Measurements from ENCODE around the gene MAP4.

The MAP4 gene

DNA sequence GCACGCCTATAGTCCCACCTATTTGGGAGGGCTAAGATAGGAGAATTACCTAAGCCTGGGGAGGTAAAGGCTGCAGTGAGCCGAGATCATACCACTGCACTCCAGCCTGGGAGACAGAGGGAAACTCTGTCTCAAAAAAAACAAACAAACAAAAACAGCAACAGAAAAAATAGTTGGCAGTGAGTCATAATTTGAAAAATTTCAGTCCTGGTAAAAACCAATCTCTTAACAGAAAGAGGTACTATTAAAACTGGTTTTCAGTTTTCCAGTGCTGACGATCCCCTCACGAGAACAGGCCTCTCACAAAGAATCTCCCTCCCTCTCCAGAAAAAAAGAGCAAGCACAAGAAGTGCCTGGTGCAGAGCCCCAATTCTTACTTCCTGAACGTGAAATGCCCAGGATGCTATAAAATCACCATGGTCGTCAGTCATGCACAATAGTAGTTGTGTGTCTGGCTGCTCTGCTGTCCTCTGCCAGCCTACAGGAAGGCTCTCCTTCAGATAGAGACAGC lies 22.8 kb upstream of the MAP4 start:
- no peaks in the 10 kb centered on the region for H3K27me3 ChIP-seq (ENCODE audit: control insufficient read depth, insufficient read depth, low read length, poor library complexity, severe bottlenecking)
- H3K36me3 ChIP-seq (ENCODE audit: control insufficient read depth, insufficient read depth, low read length), result no peaks in the 10 kb centered on the region
- WGBS, 2 experiments, result 64 to 74% methylated on average over 6 of the region's 6 CpGs
- H3K27ac ChIP-seq (ENCODE audit: insufficient read depth, low read depth, low read length, poor library complexity, severe bottlenecking), result peak overlapping the region; percentile 93
- H3K9me3 ChIP-seq (ENCODE audit: control insufficient read depth, low read length), result no peaks in the 10 kb centered on the region
- peaks cover 16% of the 10 kb centered on the region for H3K4me1 ChIP-seq (ENCODE audit: control insufficient read depth, insufficient read depth, low read length)
- no peak overlapping the region for H3K4me3 ChIP-seq (ENCODE audit: insufficient read depth, low read depth, low read length)

- H3K9me3 ChIP-seq (ENCODE audit: control insufficient read depth, low read length), result no peaks in the 10 kb centered on the region
- H3K27ac ChIP-seq (ENCODE audit: insufficient read depth, low read depth, low read length, poor library complexity, severe bottlenecking), result peak overlapping the region; percentile 8
- WGBS, 2 experiments, result 49 to 59% methylated on average over 2 of the region's 2 CpGs
- H3K4me3 ChIP-seq (ENCODE audit: insufficient read depth, low read depth, low read length), result no peak overlapping the region
- no peaks in the 10 kb centered on the region for H3K36me3 ChIP-seq (ENCODE audit: control insufficient read depth, insufficient read depth, low read length)
- no peaks in the 10 kb centered on the region for H3K27me3 ChIP-seq (ENCODE audit: control insufficient read depth, insufficient read depth, low read length, poor library complexity, severe bottlenecking)
- H3K4me1 ChIP-seq (ENCODE audit: control insufficient read depth, insufficient read depth, low read length), result peaks cover 8% of the 10 kb centered on the region
Observed at GRCh38 chr3:48034000-48034516, 17.8 kb upstream of the MAP4 start.

GRCh38 chr3:48030188-48030587 lies 14.0 kb upstream of the MAP4 start:
- H3K4me1 ChIP-seq (ENCODE audit: control insufficient read depth, insufficient read depth, low read length), result peaks cover 4% of the 10 kb centered on the region
- no peak overlapping the region for H3K27ac ChIP-seq (ENCODE audit: insufficient read depth, low read depth, low read length, poor library complexity, severe bottlenecking)
- no peaks in the 10 kb centered on the region for H3K9me3 ChIP-seq (ENCODE audit: control insufficient read depth, low read length)
- WGBS, 2 experiments, result 91 to 99% methylated on average over 3 of the region's 3 CpGs
- no peak overlapping the region for H3K4me3 ChIP-seq (ENCODE audit: insufficient read depth, low read depth, low read length)
- no peaks in the 10 kb centered on the region for H3K27me3 ChIP-seq (ENCODE audit: control insufficient read depth, insufficient read depth, low read length, poor library complexity, severe bottlenecking)
- no peaks in the 10 kb centered on the region for H3K36me3 ChIP-seq (ENCODE audit: control insufficient read depth, insufficient read depth, low read length)

DNA sequence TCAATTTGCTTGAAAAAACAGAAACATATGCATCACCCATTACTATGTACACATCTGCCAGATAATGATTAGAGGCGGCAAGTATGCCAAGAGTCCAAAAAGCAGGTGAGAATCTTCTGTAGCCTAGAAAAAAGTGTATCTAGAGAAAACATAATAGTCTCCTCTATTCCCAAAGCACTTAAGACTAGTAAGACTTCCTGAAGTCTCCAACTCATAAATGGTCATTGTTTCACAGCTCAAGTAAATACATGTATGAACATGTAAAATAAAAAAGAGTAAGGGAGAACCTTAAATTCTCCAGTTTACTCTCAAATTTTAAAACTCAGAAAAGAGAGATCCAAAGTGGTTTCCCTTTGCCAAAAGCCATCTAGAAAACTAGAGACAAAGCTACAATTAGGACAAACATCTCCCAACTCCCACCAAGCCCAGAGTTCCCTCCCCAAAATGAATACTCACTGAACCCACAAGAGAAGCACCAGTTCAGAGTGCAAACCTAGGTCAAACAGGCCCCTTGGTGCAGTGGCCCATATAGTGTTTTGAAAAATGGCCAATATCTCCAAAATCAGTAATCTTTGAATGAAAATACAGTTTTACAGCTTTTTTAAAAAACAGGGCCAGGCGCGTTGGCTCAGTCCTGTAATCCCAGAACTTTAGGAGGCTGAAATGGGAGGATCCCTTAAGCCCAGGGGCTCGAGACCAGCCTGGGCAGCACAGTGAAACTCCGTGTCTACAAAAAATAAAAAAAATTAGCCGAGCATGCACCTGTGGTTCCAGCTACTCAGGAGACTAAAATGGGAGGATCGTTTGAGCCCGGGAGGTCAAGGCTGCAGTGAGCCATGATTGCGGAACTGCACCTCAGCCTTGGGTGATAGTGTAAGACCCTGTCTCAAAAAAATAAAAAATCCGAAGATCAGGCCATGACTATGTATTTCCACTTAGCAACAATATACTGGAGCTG lies 11.0 kb upstream of the MAP4 start:
- no peaks in the 10 kb centered on the region for H3K36me3 ChIP-seq (ENCODE audit: control insufficient read depth, insufficient read depth, low read length)
- H3K27me3 ChIP-seq (ENCODE audit: control insufficient read depth, insufficient read depth, low read length, poor library complexity, severe bottlenecking), result no peaks in the 10 kb centered on the region
- H3K9me3 ChIP-seq (ENCODE audit: control insufficient read depth, low read length), result no peaks in the 10 kb centered on the region
- H3K4me1 ChIP-seq (ENCODE audit: control insufficient read depth, insufficient read depth, low read length), result peaks cover 6% of the 10 kb centered on the region
- H3K4me3 ChIP-seq (ENCODE audit: insufficient read depth, low read depth, low read length), result no peak overlapping the region
- H3K27ac ChIP-seq (ENCODE audit: insufficient read depth, low read depth, low read length, poor library complexity, severe bottlenecking), result no peak overlapping the region
- 84% methylated on average over 9 to 10 of the region's 10 CpGs for WGBS, 2 experiments

DNA sequence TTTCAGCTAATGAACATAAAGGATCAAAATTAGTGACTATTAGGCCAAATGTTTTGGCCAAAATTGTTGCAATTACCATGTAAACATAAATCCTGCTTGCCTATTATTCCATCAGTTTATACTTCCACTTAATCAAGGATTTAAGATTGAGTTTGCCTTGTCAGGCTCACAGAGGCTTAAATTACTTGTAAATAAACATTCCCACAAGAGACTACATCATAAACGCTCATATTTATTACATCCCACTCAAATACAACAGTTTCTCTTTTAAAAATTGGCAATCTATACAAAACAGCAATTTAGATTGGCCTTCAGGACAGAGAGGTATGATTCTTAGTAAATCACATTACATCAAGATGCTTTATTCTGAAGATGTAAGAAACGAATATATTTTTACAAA lies 9.9 kb upstream of the MAP4 start:
- H3K27ac ChIP-seq (ENCODE audit: insufficient read depth, low read depth, low read length, poor library complexity, severe bottlenecking), result no peak overlapping the region
- peaks cover 6% of the 10 kb centered on the region for H3K4me1 ChIP-seq (ENCODE audit: control insufficient read depth, insufficient read depth, low read length)
- H3K27me3 ChIP-seq (ENCODE audit: control insufficient read depth, insufficient read depth, low read length, poor library complexity, severe bottlenecking), result no peaks in the 10 kb centered on the region
- no peak overlapping the region for H3K4me3 ChIP-seq (ENCODE audit: insufficient read depth, low read depth, low read length)
- no peaks in the 10 kb centered on the region for H3K36me3 ChIP-seq (ENCODE audit: control insufficient read depth, insufficient read depth, low read length)
- 92 to 100% methylated on average over 1 of the region's 2 CpGs for WGBS, 2 experiments
- no peaks in the 10 kb centered on the region for H3K9me3 ChIP-seq (ENCODE audit: control insufficient read depth, low read length)

GRCh38 chr3:48024401-48024800 lies 8.2 kb upstream of the MAP4 start:
- Histone ChIP-seq H3K27ac (ENCODE audit: insufficient read depth, low read depth, low read length, poor library complexity, severe bottlenecking) (no peak overlapping the region), H3K36me3 (ENCODE audit: control insufficient read depth, insufficient read depth, low read length) (no peaks in the 10 kb centered on the region), H3K4me1 (ENCODE audit: control insufficient read depth, insufficient read depth, low read length) (peaks cover 6% of the 10 kb centered on the region), H3K4me3 (ENCODE audit: insufficient read depth, low read depth, low read length) (no peak overlapping the region), H3K27me3 (ENCODE audit: control insufficient read depth, insufficient read depth, low read length, poor library complexity, severe bottlenecking) (no peaks in the 10 kb centered on the region), H3K9me3 (ENCODE audit: control insufficient read depth, low read length) (no peaks in the 10 kb centered on the region)
- WGBS, 2 experiments, result 88% methylated on average over 1 of the region's 1 CpG; no CpG with 5 or more reads in 1 of the 2 experiments

GRCh38 chr3:48023377-48023776 lies 7.2 kb upstream of the MAP4 start:
- WGBS, 2 experiments, result 81 to 97% methylated on average over 1 of the region's 1 CpG
- no peaks in the 10 kb centered on the region for H3K9me3 ChIP-seq (ENCODE audit: control insufficient read depth, low read length)
- no peak overlapping the region for H3K4me3 ChIP-seq (ENCODE audit: insufficient read depth, low read depth, low read length)
- H3K36me3 ChIP-seq (ENCODE audit: control insufficient read depth, insufficient read depth, low read length), result no peaks in the 10 kb centered on the region
- no peaks in the 10 kb centered on the region for H3K27me3 ChIP-seq (ENCODE audit: control insufficient read depth, insufficient read depth, low read length, poor library complexity, severe bottlenecking)
- H3K27ac ChIP-seq (ENCODE audit: insufficient read depth, low read depth, low read length, poor library complexity, severe bottlenecking), result no peak overlapping the region
- H3K4me1 ChIP-seq (ENCODE audit: control insufficient read depth, insufficient read depth, low read length), result peaks cover 6% of the 10 kb centered on the region

GRCh38 chr3:48022178-48022577 lies 6.0 kb upstream of the MAP4 start:
- 79 to 85% methylated on average over 3 to 4 of the region's 4 CpGs for WGBS, 2 experiments
- Histone ChIP-seq H3K4me1 (ENCODE audit: control insufficient read depth, insufficient read depth, low read length) (peaks cover 6% of the 10 kb centered on the region), H3K27ac (ENCODE audit: insufficient read depth, low read depth, low read length, poor library complexity, severe bottlenecking) (no peak overlapping the region), H3K27me3 (ENCODE audit: control insufficient read depth, insufficient read depth, low read length, poor library complexity, severe bottlenecking) (no peaks in the 10 kb centered on the region), H3K4me3 (ENCODE audit: insufficient read depth, low read depth, low read length) (no peak overlapping the region), H3K36me3 (ENCODE audit: control insufficient read depth, insufficient read depth, low read length) (no peaks in the 10 kb centered on the region), H3K9me3 (ENCODE audit: control insufficient read depth, low read length) (no peaks in the 10 kb centered on the region)

GRCh38 chr3:48018841-48019240 lies 2.6 kb upstream of the MAP4 start:
- WGBS, 2 experiments, result 92 to 98% methylated on average over 3 of the region's 3 CpGs
- Histone ChIP-seq H3K4me1 (ENCODE audit: control insufficient read depth, insufficient read depth, low read length) (peaks cover 6% of the 10 kb centered on the region), H3K4me3 (ENCODE audit: insufficient read depth, low read depth, low read length) (no peak overlapping the region), H3K9me3 (ENCODE audit: control insufficient read depth, low read length) (no peaks in the 10 kb centered on the region), H3K27me3 (ENCODE audit: control insufficient read depth, insufficient read depth, low read length, poor library complexity, severe bottlenecking) (no peaks in the 10 kb centered on the region), H3K36me3 (ENCODE audit: control insufficient read depth, insufficient read depth, low read length) (no peaks in the 10 kb centered on the region), H3K27ac (ENCODE audit: insufficient read depth, low read depth, low read length, poor library complexity, severe bottlenecking) (no peak overlapping the region)

DNA sequence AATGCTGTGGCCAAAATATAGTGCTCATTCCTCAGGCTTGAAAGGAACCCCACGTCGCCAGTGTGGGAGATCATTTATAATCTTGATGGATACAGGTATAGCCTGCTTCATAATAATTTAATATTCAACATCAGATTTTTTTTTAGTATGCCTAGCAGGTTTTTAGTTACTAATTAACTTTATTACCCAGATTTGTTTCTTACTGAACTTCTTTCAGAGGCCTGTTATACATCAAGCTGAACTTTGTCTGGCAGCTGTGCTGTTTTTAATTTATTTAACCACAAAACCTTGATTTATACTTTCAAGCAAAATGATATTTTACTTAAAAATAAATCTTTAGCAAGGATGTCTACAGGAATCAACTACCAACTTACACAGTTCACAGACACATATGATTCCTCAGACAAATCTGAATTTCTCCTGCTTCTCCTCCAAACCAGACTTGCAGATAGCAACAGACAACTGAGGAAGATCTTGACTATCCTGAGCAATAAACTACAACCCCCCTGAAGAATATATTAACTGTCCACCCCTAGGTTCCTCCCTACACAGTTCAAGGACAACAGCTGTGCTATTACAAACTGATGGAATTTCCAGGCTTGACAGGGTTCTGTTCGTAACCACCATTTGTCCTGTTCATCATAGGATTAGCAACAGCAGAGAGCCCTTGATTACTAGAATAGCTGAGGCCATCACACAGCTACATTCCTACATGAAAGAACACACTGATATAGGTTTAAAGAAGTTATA lies 610 bp downstream of the MAP4 start:
- Histone ChIP-seq H3K27me3 (ENCODE audit: control insufficient read depth, insufficient read depth, low read length, poor library complexity, severe bottlenecking) (no peaks in the 10 kb centered on the region), H3K27ac (ENCODE audit: insufficient read depth, low read depth, low read length, poor library complexity, severe bottlenecking) (no peak overlapping the region), H3K4me3 (ENCODE audit: insufficient read depth, low read depth, low read length) (no peak overlapping the region), H3K9me3 (ENCODE audit: control insufficient read depth, low read length) (no peaks in the 10 kb centered on the region), H3K4me1 (ENCODE audit: control insufficient read depth, insufficient read depth, low read length) (no peaks in the 10 kb centered on the region), H3K36me3 (ENCODE audit: control insufficient read depth, insufficient read depth, low read length) (no peaks in the 10 kb centered on the region)
- WGBS, 2 experiments, result 94% methylated on average over 3 of the region's 3 CpGs

Measured in ectodermal cell (in vitro differentiated cells).